ENCODE measurements around the gene TMSB10.
"Not testable (repeated sequence)": the region's sequence is repeated elsewhere in the genome, so short reads cannot be mapped to it uniquely, and the experiment has no call there.

Gene TMSB10

GRCh38 chr2:84905181-84906107 is at the start of gene TMSB10:
TMSB10 (plus strand) TSS chr2:84905656.
- TF ChIP-seq POLR2A (IDR thresholded peaks at IDR 0.05; ENCODE audit: low read depth, low read length), result peak; percentile 98
- DNase-seq (ENCODE audit: insufficient read length, low spot score) (peak; percentile 75), FAIRE-seq (no peak)

GRCh38 chr2:84855731-84856130 is 49.7 kb upstream of the TMSB10 start:
- DNase-seq (ENCODE audit: insufficient read length, low spot score) (no peak), FAIRE-seq (no peak)
- no peak for TF ChIP-seq POLR2A (IDR thresholded peaks at IDR 0.05; ENCODE audit: low read depth, low read length)

GRCh38 chr2:84856787-84857186 is 48.7 kb upstream of the TMSB10 start:
- DNase-seq (ENCODE audit: insufficient read length, low spot score) (no peak), FAIRE-seq (no peak)
- TF ChIP-seq POLR2A (IDR thresholded peaks at IDR 0.05; ENCODE audit: low read depth, low read length), result no peak

- DNase-seq (ENCODE audit: insufficient read length, low spot score) (no peak), FAIRE-seq (no peak)
- no peak for TF ChIP-seq POLR2A (IDR thresholded peaks at IDR 0.05; ENCODE audit: low read depth, low read length)
Measured at GRCh38 chr2:84857566-84857965, 47.9 kb upstream of the TMSB10 start.

- TF ChIP-seq POLR2A (IDR thresholded peaks at IDR 0.05; ENCODE audit: low read depth, low read length), result no peak
- DNase-seq (ENCODE audit: insufficient read length, low spot score) (no peak), FAIRE-seq (no peak)
Measured at GRCh38 chr2:84858123-84858522, 47.3 kb upstream of the TMSB10 start.

- FAIRE-seq (no peak), DNase-seq (ENCODE audit: insufficient read length, low spot score) (no peak)
- TF ChIP-seq POLR2A (IDR thresholded peaks at IDR 0.05; ENCODE audit: low read depth, low read length), result no peak
Measured at GRCh38 chr2:84858937-84859336, 46.5 kb upstream of the TMSB10 start.

GRCh38 chr2:84861539-84861938 is 43.9 kb upstream of the TMSB10 start:
- FAIRE-seq (no peak), DNase-seq (ENCODE audit: insufficient read length, low spot score) (no peak)
- TF ChIP-seq POLR2A (IDR thresholded peaks at IDR 0.05; ENCODE audit: low read depth, low read length), result no peak

- FAIRE-seq (no peak), DNase-seq (ENCODE audit: insufficient read length, low spot score) (no peak)
- no peak for TF ChIP-seq POLR2A (IDR thresholded peaks at IDR 0.05; ENCODE audit: low read depth, low read length)
Measured at GRCh38 chr2:84862006-84862405, 43.5 kb upstream of the TMSB10 start.

- DNase-seq (ENCODE audit: insufficient read length, low spot score), result no peak
- no peak for TF ChIP-seq POLR2A (IDR thresholded peaks at IDR 0.05; ENCODE audit: low read depth, low read length)
- FAIRE-seq, result peak; percentile 58
Measured at GRCh38 chr2:84865181-84865783, 40.2 kb upstream of the TMSB10 start.

GRCh38 chr2:84866122-84866521 is 39.3 kb upstream of the TMSB10 start:
- DNase-seq (ENCODE audit: insufficient read length, low spot score) (no peak), FAIRE-seq (no peak)
- TF ChIP-seq POLR2A (IDR thresholded peaks at IDR 0.05; ENCODE audit: low read depth, low read length), result no peak

GRCh38 chr2:84868327-84868726 is 37.1 kb upstream of the TMSB10 start:
- not testable (repeated sequence) for FAIRE-seq; DNase-seq (ENCODE audit: insufficient read length, low spot score)

GRCh38 chr2:84870306-84870705 is 35.1 kb upstream of the TMSB10 start:
- DNase-seq (ENCODE audit: insufficient read length, low spot score) (no peak), FAIRE-seq (no peak)
- no peak for TF ChIP-seq POLR2A (IDR thresholded peaks at IDR 0.05; ENCODE audit: low read depth, low read length)

- FAIRE-seq; DNase-seq (ENCODE audit: insufficient read length, low spot score): not testable (repeated sequence)
Measured at GRCh38 chr2:84872691-84873090, 32.8 kb upstream of the TMSB10 start.

GRCh38 chr2:84873350-84873749 is 32.1 kb upstream of the TMSB10 start:
- FAIRE-seq, result no peak
- TF ChIP-seq POLR2A (IDR thresholded peaks at IDR 0.05; ENCODE audit: low read depth, low read length), result no peak
- DNase-seq (ENCODE audit: insufficient read length, low spot score), result no peak

Data from H54 (cell line).